NCI-H2107 (cell line): ENCODE results near the gene SLC35F5.
"Not testable (repeated sequence)": the region's sequence is repeated elsewhere in the genome, so short reads cannot be mapped to it uniquely, and the experiment has no call there.

Source experiments
- DNase-seq: peaks from one replicate; lab custom pipeline; 2025; lab: John Stamatoyannopoulos, UW

The SLC35F5 gene, protein sequence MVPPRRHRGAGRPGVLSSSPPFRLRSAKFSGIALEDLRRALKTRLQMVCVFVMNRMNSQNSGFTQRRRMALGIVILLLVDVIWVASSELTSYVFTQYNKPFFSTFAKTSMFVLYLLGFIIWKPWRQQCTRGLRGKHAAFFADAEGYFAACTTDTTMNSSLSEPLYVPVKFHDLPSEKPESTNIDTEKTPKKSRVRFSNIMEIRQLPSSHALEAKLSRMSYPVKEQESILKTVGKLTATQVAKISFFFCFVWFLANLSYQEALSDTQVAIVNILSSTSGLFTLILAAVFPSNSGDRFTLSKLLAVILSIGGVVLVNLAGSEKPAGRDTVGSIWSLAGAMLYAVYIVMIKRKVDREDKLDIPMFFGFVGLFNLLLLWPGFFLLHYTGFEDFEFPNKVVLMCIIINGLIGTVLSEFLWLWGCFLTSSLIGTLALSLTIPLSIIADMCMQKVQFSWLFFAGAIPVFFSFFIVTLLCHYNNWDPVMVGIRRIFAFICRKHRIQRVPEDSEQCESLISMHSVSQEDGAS

DNA sequence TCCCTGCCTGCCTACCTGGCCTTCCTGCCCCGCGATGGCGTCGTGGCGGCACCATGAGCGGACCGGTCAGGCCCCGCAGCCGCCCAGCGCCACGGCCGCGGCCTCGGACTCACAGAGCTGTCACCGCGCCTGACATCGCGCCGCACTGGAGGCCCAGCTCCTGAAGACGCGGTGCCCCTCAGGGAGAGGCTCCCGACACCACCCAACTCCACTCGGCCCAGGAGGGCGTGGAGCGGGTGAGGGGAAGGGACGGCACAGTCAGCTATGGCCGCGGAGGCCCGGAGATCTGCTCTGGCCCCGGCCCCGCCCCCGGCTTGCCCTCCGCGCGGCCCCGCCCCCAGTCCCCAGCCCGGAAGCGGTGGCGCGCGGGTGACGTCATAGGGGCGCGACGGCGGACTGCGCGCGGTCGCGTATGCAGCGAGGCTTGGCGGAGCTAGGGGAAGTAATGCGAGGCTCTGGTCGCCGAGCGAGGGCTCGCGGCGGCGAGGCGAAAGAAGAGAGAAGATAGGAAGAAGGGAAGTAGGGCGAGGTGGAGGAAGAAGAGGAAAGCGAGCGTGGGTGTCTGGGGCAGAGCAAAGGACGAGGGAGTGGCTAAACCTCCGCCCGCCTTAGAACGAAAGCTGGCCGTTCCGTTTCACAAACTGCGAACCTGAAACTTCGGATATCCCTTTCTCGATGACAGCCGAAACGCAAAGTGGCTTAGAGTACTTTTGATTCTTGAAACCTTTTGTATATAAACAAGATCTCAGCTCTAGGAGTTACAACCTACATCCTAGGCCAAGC lies at the start of gene SLC35F5:
TSS of gene SLC35F5 (minus strand) at position 288 of the 783 bp plus-strand sequence. CDS start at position 55, 233 bp downstream.
- DNase-seq: peak; percentile 55

DNA sequence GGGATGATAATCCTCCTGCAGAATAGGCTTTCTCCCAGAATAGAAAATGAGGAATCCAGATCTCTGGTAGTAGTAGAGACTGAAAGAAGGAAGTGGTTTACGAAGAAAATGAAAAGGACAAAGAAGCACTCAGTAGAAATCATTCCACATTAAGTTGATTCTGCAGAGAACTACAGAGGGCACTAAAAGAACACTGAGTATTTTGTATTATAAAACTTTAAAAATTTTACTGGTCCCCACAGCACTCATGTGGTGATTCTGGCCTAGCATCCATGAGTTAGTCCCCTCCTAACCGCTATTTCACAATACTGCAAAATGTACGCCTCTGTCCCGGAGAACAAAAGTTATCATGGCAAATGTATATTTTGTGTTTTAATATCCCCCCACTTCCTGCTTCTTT lies 42.9 kb upstream of the SLC35F5 start:
- DNase-seq: no peak

DNA sequence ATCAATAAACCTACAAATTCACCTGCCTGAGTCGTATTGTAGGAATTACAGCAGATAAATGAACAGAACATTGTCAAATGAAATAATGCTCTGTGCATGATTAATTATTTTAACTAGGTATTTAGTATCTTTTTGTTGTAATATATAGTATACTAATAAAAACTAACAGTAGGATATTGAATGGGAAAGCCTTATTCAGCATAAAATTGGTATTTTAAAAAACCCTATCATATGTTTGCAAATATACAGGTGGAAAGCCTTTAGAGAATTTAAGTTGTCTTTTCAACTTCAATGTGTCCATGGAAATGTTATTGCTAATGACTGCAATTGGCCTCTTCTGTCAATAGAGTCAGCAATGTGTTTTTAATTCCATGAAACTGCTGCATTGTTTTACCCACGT lies 40.8 kb upstream of the SLC35F5 start:
- no peak for DNase-seq

DNA sequence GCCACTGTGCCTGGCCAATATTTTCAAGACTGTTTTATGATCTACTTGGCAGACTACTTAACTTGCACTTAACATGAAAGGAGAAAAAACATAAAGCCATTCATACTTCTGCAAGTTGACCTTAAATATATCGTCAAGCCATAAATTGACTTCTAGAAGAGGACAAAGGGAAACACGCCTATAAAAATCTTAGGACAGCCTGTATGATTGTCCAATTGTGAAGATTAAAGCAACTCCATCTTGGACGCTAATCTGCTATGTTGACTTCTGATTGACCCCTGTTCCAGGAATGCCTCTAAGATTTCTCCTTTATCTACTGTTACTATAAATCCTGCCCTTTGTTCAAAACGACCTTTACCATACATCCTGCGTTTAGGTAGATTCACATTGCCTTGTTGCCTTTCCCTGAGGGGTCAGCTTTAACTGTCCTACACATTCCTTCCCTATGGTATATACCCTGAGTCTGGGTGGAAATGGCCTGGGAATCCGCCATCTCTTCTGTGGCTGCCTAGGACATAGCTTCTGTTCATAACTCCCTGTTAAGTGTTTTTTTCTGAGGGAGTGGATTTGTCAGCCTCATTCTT lies 40.2 kb upstream of the SLC35F5 start:
- no peak for DNase-seq

DNA sequence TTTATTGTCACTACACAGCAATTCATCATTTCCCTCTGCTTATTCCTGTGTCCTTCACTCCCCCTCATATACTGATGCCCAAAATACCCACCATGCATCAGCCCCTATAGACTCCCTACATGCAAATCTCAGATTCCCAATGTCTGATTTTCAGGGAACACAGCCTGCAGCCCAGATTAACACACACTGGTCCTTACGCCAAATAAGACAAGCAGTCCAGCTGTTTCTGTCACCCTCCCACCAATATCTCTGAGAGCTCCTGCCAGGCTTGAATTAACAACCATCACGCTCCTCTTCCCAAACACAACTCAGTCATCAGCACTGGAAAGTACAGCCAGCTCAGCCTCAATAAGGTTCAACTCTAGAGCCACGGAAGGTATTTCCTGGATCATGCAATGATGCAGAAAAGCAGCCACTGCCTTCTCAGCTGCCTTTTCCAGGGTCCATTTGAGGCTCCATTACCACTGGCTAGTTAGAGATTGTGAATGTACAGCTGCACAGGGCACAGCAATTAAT lies 39.0 kb upstream of the SLC35F5 start:
- DNase-seq: no peak

DNA sequence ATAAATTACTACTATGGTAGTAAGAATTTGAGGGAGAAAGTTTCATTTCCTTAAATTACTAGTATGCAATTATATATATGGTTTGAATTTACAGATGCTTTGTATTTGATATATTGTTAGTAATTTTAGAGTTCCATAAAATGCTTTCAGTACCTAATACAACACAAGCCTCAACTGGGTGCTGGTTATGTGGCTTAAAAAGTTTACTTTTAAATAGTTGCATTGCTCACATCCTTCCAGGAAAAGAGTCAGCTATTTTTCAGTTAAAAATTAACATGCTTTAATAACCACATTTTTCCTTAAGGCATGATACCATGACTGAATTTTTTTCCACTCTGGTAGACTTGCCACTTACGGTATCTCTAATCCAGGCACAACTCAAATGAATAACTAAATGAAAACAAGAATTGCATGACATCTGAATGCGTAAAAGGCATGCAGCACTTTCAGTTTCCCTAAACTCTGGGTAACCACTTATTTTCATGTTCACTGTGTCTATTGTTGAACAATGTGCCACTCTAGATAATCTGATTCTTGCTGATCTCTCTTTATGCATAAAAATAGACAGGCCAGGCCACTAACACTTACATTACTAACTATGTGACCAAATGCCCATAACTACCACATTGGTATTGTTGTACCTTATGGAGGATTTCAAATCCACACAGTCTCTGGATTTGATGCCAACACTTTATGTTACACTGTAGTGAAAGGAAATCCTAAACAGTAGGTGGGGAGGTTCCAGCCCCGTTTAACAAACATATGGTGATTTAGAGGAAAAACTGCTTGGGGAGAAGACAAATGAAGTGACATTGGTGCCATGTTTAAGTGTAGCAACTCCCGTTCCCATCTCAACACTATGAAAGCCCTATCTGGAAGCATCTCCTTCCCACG lies 35.5 kb upstream of the SLC35F5 start:
- DNase-seq: no peak

DNA sequence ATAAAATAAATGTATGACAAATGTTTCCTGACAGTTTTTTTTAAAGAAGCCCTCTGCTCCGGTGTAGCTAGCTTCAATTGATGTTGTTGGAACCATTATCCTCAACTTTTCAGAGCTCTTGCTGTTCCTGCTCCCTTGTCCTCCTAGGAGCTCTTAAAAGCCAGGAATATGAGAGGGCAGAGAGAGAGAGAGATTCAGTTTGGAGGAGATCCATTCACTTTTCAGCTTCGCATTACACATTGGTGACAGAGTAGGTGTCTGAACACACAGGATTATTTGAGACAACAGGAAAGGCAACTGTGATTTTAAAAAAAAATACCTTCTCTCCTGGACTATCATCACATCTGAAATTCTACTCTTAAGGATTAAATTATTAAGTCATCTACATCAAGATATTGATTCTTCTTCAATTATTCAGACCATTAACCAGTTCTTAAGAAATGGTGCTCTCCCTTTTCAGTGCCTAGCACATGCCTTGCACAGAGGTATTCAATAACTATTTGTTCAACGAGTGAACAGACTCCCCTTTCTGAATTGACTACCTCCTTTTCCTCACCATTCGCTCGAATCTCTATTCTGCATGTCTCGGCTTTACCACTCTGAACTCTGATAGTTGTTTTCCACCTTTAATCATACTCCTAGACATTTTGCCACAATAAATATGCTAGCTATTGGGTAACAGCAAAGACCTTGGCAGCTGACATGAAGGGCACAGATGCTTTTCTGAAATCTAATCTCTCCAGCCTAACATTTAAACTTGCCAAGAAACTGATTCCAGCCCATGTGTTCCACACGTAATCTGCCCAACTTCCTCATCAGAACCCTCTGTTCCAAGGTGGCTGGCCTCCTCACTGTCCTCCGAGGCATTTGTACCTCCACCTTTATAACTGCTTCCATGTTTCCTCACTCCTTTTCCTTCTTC lies 28.6 kb upstream of the SLC35F5 start:
- DNase-seq: no peak

DNA sequence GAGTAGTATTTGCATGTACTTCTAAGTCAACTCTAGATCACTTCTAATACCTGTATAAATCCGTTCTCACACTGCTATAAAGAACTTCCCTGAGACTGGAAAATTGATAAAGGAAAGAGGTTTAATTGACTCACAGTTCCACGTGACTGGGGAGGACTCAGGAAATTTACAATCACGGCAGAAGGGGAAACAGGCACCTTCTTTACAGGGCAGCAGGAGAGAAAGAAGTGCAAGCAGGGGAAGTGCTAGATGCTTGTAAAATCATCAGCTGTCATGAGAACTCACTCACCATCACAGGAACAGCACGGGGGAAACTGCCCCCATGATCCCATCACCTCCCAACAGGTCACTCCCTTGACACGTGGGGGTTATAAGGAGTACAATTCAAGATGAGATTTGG lies 24.0 kb upstream of the SLC35F5 start:
- DNase-seq: no peak

DNA sequence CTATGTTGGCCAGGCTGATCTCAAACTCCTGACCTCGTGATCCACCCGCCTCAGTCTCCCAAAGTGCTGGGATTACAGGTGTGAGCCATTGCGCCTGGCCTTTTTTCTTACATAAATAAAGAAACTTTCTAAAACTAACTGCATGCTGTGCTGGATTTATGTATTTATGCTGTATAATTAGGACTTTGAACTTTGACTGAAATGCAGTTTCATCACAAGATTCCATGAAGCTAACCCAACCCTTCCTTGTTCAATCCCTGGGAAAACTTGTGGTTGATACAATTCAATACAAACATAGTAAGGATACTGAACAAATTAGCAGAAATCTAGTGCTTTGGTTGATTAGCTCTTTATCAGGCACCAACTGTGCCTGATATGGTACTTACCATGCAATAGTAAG lies 20.9 kb upstream of the SLC35F5 start:
- no peak for DNase-seq

DNA sequence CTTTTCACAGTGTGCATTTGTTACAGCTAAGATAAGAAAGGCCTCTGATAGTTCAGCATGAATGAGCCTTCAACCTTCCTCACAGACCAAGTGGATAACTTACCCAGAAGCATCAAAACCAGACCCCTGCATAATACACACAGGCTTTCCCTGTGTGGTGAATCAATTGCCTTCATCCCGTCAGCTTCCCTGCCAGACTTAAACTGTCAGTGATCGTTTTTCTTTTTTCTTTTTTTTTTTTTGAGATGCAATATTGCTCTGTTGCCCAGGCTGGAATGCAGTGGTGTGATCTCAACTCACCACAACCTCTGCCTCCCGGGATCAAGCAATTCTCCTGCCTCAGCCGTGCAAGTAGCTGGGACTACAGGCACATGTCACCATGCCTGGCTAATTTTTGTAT lies 20.5 kb upstream of the SLC35F5 start:
- DNase-seq: no peak

DNA sequence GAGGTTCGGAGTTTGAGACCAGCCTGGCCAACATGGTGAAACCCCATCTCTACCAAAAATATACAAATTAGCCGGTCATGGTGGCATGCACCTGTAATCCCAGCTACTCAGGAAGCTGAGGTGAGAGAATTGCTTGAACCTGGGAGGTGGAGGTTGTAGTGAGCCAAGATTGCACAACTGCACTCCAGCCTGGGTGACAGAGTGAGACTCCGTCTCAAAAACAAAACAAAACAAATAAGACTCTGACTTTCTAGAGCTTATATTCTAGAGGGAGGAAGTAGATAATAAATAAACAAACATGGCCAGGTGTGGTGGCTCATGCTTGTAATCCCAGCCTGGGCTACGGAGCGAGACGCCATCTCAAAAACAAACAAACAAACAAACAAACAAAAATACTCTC lies 18.2 kb upstream of the SLC35F5 start:
- DNase-seq: not testable (repeated sequence)

DNA sequence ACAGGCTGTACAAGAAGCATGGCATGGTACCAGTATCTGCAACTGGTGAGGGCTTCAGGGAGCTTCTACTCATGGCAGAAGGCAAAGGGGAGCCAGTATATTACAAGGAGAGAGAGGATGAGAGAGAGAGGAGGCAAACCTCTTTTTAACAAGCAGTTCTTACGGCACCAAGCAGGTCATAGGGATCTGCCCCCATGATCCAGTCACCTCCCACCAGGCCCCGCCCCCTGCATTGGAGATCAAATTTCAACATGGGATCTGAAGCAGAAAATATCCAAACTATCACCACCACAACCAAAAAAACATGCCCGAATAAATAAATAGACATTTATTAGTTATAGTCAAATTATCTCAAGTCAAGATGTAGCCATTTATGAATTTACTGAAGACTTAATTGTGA lies 14.5 kb upstream of the SLC35F5 start:
- DNase-seq: no peak

DNA sequence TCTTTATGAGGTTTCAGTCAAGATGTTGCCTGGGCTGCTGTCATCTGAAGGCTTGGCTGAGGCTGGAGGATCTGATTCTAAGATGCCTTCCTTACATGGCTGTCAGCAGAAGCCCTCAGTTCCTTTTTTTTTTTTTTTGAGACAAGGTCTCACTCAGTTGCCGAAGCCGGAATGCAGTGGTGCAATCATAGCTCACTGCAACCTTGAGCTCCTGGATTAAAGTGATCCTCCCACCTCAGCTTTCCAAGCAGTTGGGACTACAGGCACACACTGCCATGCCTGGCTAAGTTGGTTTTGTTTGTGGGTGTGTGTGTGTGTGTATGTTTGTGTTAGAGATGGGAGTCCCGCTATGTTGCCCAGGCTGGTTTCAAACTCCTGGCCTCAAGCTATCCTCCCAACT lies 13.1 kb upstream of the SLC35F5 start:
- no peak for DNase-seq

DNA sequence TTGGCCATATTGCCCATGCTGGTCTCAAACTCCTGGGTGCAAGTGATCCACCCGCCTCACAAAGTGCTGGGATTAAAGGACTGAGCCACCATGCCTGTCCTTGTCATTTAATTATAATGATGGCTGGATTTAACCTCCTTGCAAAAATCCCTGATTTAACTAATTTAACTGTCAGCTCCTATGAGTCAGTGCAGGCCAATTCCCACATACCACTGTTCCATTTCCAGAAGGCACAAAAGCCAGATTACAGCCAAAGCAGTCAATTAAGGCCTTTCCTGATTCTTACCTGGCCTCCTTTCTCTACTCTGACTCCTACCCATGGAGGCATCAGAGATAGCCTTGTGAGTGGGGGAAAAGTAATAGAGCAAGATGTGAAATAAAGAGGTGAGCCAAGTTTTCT lies 12.3 kb upstream of the SLC35F5 start:
- no peak for DNase-seq

DNA sequence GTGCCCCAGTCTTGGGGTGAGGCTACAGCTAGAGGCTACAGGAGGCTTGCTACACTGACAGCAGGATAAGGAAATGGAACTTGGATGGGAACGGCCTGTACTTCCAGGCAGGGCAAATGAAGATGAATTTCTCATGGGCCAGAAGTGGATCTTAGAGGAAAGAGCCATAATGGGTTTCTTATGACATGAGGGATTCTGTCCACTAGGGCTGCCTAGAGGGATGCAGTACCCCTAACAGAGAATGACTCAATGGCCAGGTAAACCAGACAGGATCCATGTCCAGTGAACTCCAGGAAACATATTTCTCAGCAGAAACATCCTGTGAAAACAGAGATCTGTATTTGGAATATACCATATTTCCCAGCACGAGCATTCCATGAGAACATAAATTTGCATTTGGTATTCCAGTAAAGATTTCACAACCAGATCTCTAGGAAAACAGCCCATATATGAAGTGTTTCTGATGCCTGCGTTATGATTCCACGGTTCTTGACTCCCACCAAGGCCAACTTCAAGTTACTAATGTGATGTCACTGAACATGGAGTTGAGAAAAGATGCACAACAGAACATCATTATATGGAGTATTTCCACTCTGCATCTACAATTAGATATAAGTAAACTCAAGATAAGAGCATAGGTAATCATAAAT lies 11.5 kb upstream of the SLC35F5 start:
- no peak for DNase-seq

DNA sequence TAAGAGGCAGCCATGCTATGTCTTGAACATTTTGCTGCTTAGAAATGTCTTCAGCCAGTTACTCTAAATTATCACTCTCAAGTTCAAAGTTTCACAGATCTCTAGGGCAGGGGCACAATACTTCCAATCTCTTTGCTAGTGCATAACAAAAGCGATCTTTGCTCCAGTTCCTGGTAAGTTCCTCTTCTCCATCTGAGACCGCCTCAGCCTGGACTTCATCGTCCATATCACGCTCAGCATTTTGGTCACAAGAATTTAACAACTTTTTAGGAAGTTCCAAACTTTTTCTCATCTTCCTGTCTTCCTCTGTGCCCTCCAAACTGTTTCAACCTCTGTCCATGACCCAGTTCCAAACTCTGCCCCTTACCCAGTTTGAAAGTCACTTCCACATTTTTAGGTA lies 8.8 kb upstream of the SLC35F5 start:
- DNase-seq: no peak

DNA sequence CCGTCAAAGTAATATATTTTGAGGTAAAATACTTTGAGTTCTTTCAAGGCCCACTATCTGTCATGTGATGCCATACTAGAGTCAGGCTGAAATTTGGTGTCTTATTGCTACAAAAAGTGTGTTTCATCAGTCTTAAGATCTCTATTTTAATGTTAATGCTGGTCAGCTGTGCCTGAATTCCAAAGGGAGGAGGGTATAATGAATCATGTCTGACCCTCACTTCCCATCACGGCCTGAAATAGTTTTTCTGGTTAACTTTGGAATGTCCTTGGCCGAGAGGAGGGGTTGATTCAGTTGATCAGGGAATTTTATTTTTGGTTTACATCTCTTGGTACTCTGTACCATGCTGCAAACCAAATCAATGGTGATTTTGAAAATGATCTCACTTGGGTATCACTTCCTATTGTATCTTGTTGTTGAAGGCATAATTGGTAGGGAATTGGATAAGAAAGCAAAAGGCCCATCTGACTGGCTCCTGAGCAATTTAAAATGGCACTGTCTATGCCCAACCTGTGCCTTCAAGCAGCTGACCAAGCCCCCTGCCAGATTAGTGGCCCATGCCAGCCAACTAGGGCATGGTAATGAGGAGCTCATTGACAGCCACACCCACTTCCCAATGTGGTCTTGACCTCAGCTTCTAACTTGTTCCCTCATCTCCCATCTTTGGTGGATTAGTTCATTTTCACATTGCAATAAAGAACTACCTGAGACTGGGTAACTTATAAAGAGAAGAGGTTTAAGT lies 6.1 kb upstream of the SLC35F5 start:
- DNase-seq: no peak

DNA sequence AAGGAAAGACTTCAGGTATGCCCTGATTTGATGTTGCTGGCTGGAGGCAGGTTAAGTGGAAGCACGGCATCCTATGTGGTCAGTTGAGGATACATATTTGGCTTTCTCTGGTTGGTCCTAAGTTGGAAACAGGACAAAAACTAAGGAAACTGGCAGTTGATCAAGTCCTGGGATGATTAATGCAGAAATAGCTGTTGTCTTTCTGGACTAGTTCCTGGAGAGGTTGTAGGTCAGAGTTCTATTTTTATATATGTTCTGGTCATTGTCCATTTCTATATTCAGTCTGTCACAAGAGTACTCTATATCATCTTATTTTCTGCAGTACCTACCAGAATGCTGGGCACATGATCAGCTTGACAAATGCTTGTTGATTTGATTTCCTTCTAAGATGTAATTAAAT lies 4.0 kb upstream of the SLC35F5 start:
- DNase-seq: no peak

DNA sequence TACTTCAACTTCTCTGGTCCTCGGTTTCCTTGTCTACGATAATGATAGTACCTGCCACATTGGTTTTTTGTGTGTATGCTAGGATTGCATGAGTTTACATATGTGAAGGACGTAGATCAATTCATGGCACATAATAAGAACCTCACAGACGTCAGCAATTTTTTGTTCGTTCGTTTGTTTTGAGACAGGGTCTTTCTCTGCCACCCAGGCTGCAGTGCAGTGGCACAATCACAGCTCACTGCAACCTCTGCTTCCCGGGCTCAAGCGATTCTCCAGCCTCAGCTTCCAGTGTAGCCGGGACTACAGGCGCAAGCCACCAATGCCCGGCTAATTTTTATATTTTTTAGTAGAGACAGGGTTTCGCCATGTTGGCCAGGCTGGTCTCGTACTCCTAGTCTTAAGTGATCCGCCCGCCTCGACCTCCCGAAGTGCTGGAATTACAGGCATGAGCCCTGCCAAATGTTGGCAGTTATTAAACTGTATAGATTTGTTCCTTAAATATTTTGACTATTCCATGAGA lies 756 bp upstream of the SLC35F5 start:
- DNase-seq: no peak
